PC-3 (cell line): Measurements from ENCODE around the gene PFDN4. TPM values are rescaled to one million over a fixed set of nuclear protein-coding genes. Genes with fewer than 3 reads are reported as not detected.

Source experiments
- ATAC-seq: fragments of 200-7000 bp; cut with Tn5 transposase; 2 replicates; pipeline ENCODE4 v1.9.1; 2020; ENCODE audit warnings: mild to moderate bottlenecking, moderate library complexity
- BruUV-seq: library from RNA; stranded (reverse); fragments of 400-500 nt; replicated peaks from 2 replicates; lab custom pipeline; 2021; lab: Mats Ljungman, UMichigan
- CTCF ChIA-PET: fragments of 300-600 bp; sonication (Branson Sonifier 250); formaldehyde crosslinking; loops from one replicate; lab custom pipeline; 2022; ENCODE audit warnings: antibody characterized with exemption; lab: Charles Lee
- POLR2A ChIA-PET: fragments of 300-600 bp; sonication (Branson Sonifier 250); formaldehyde crosslinking; loops from one replicate; lab custom pipeline; 2022; ENCODE audit warnings: antibody characterized with exemption; ENCODE audit not compliant: unreplicated experiment; lab: Charles Lee
- DNase-seq: peaks from one replicate; pipeline ENCODE4 v3.0.0-alpha.2; 2015
- H2AFZ ChIP-seq: fragments of 300-600 bp; sonication (generic); 2 replicates; pipeline ENCODE4 v1.6.0; 2016; ENCODE audit warnings: antibody characterized with exemption, low read length
- H3F3A ChIP-seq: fragments of 300-600 bp; sonication (generic); one replicate; pipeline ENCODE4 v1.6.0; 2017; ENCODE audit warnings: antibody characterized with exemption, low read length, control low read depth, mild to moderate bottlenecking; ENCODE audit not compliant: unreplicated experiment
- H3K27ac ChIP-seq: fragments of 300-600 bp; sonication (generic); 2 replicates; pipeline ENCODE4 v1.5.1; 2016; ENCODE audit warnings: mild to moderate bottlenecking, low read length
- H3K27me3 ChIP-seq: fragments of 300-600 bp; sonication (generic); 2 replicates; pipeline ENCODE4 v1.6.1; 2016; ENCODE audit warnings: low read length, mixed read lengths
- H3K36me3 ChIP-seq: fragments of 300-600 bp; sonication (generic); 2 replicates; pipeline ENCODE4 v1.6.1; 2016; ENCODE audit warnings: low read depth, mixed run types, low read length, mixed read lengths
- H3K4me1 ChIP-seq: fragments of 300-600 bp; sonication (generic); 2 replicates; pipeline ENCODE4 v1.5.1; 2016; ENCODE audit warnings: low read length; ENCODE audit not compliant: insufficient read depth
- H3K4me2 ChIP-seq: fragments of 300-600 bp; sonication (generic); 2 replicates; pipeline ENCODE4 v1.6.0; 2016; ENCODE audit warnings: low read length
- H3K4me3 ChIP-seq: fragments of 300-600 bp; sonication (generic); 2 replicates; pipeline ENCODE4 v1.5.1; 2016; ENCODE audit warnings: mild to moderate bottlenecking, low read length, mixed read lengths
- H3K79me2 ChIP-seq: fragments of 300-600 bp; sonication (generic); 2 replicates; pipeline ENCODE4 v1.6.1; 2017; ENCODE audit warnings: low read length, mixed read lengths
- H3K9ac ChIP-seq: fragments of 300-600 bp; sonication (generic); 2 replicates; pipeline ENCODE4 v1.6.0; 2016; ENCODE audit warnings: mild to moderate bottlenecking, low read length
- H3K9me2 ChIP-seq: fragments of 300-600 bp; sonication (generic); replicated peaks from 2 replicates; pipeline ENCODE4 v1.6.1; 2016; ENCODE audit warnings: mixed run types, low read length, mixed read lengths
- H3K9me3 ChIP-seq: fragments of 300-600 bp; sonication (generic); 2 replicates; pipeline ENCODE4 v1.6.1; 2016; ENCODE audit warnings: low read length, mixed read lengths
- H4K20me1 ChIP-seq: fragments of 300-600 bp; sonication (generic); 2 replicates; pipeline ENCODE4 v1.6.1; 2016; ENCODE audit warnings: low read length, mixed read lengths
- EZH2 ChIP-seq: fragments of 300-600 bp; sonication (generic); IDR thresholded peaks from one replicate; pipeline ENCODE4 v1.6.1; 2017; ENCODE audit warnings: antibody characterized with exemption, mild to moderate bottlenecking, low read length; ENCODE audit not compliant: unreplicated experiment
- EZH2phosphoT487 ChIP-seq: fragments of 300-600 bp; sonication (generic); IDR thresholded peaks from 2 replicates; pipeline ENCODE4 v1.6.1; 2018; ENCODE audit warnings: mild to moderate bottlenecking, antibody characterized with exemption, low read length, borderline replicate concordance
- intact Hi-C: fragments of 100-400 bp; cut with micrococcal nuclease; formaldehyde crosslinking; loops from 2 replicates; pipeline ENCODE4 v1.9.0; 2023
- total RNA-seq: library from RNA; depleted of rRNA; stranded (reverse); fragments of >200 nt; gene quantifications from 2 replicates; pipeline ENCODE4 v1.2.3, GENCODE V29; 2014
- TF ChIP-seq, protein P1 (sequence below): fragments of 300-600 bp; sonication (generic); conservative IDR thresholded peaks from 2 replicates; pipeline ENCODE4 v1.5.1; 2017; ENCODE audit warnings: antibody characterized with exemption, low read depth, mild to moderate bottlenecking, low read length

The PFDN4 gene
- total RNA-seq, 1 experiment from 2014 or later: 122 TPM

DNA sequence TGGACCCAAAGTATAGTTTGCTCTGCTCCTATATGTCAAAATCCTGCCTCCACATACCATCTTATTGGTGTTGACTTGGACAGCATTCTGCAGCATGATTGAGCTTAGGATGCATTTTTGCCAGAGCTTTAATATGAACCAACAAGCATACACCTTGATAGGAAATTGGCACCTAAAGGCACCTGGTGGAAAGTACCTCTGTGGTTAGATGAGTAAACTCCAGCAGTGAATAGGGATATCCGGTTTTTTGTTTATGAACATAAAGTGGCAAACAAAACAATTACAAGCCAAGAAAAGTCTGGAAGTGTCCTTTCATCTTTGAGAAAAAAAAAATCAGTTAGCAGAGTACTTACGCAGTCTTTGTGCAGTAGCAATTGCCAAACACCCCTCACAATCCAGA, 27.9 kb upstream of the PFDN4 start:
- DNase-seq (peak; percentile 35), ATAC-seq (no peak)
- no peak overlapping the region for H3K27ac ChIP-seq
- no peaks in the 10 kb centered on the region for H3K79me2 ChIP-seq
- no peaks in the 10 kb centered on the region for H4K20me1 ChIP-seq
- no peaks in the 10 kb centered on the region for H3K36me3 ChIP-seq
- ChIA-PET CTCF (no interaction called here), POLR2A (no interaction called here)
- peaks cover 13% of the 10 kb centered on the region for H3K4me1 ChIP-seq
- H3K27me3 ChIP-seq: peaks cover 11% of the 10 kb centered on the region; the same call in 1 of the 2 replicates
- no peaks in the 10 kb centered on the region for H3K9me2 ChIP-seq
- no peak overlapping the region for H3K4me2 ChIP-seq
- no peaks in the 10 kb centered on the region for H3K9me3 ChIP-seq
- no peaks in the 10 kb centered on the region for H3F3A ChIP-seq
- TF ChIP-seq EZH2phosphoT487: no peak
- TF ChIP-seq, protein P1, sequence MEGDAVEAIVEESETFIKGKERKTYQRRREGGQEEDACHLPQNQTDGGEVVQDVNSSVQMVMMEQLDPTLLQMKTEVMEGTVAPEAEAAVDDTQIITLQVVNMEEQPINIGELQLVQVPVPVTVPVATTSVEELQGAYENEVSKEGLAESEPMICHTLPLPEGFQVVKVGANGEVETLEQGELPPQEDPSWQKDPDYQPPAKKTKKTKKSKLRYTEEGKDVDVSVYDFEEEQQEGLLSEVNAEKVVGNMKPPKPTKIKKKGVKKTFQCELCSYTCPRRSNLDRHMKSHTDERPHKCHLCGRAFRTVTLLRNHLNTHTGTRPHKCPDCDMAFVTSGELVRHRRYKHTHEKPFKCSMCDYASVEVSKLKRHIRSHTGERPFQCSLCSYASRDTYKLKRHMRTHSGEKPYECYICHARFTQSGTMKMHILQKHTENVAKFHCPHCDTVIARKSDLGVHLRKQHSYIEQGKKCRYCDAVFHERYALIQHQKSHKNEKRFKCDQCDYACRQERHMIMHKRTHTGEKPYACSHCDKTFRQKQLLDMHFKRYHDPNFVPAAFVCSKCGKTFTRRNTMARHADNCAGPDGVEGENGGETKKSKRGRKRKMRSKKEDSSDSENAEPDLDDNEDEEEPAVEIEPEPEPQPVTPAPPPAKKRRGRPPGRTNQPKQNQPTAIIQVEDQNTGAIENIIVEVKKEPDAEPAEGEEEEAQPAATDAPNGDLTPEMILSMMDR: no peak
- no peak for TF ChIP-seq EZH2
- no peak overlapping the region for H3K4me3 ChIP-seq
- H3K9ac ChIP-seq: no peak overlapping the region
- intact Hi-C loops: no loop called here
- H2AFZ ChIP-seq: no peak overlapping the region
- BruUV-seq: no TSS peak

DNA sequence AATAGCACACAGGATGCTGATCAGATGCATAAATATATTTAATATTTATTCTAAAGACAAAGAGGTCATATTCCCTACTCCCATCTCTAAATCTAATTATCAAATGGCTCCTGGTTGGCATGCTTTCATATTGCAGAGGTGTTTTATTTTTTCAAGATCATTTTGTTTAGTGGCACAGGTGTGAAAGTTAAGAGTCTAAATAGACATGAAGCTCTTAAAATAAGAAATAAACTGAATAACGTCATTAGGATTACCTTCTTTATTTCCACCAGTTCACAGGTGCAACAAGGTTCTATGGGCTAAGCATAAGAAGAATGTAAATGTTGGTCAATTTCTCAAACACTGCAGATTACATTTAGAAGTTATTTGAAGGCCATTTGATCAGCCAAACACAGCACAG, 27.0 kb upstream of the PFDN4 start:
- Histone ChIP-seq H3K27me3 (peaks cover 11% of the 10 kb centered on the region; the same call in 1 of the 2 replicates), H3K9ac (no peak overlapping the region), H2AFZ (no peak overlapping the region), H3K4me3 (no peak overlapping the region), H3K4me2 (no peak overlapping the region), H3K4me1 (peaks cover 13% of the 10 kb centered on the region), H3K79me2 (no peaks in the 10 kb centered on the region), H4K20me1 (no peaks in the 10 kb centered on the region), H3K9me2 (no peaks in the 10 kb centered on the region), H3F3A (no peaks in the 10 kb centered on the region), H3K36me3 (no peaks in the 10 kb centered on the region), H3K9me3 (no peaks in the 10 kb centered on the region), H3K27ac (no peak overlapping the region)
- DNase-seq (no peak), ATAC-seq (no peak)
- ChIA-PET CTCF (no interaction called here), POLR2A (interaction anchor here (0.6 kb wide), 1 partner anchor 584 kb away, joined by 3 read pairs; no protein-coding TSS in a partner anchor)
- TF ChIP-seq, protein P1: no peak
- TF ChIP-seq EZH2 (no peak), EZH2phosphoT487 (no peak)
- no TSS peak for BruUV-seq
- intact Hi-C loops: no loop called here

DNA sequence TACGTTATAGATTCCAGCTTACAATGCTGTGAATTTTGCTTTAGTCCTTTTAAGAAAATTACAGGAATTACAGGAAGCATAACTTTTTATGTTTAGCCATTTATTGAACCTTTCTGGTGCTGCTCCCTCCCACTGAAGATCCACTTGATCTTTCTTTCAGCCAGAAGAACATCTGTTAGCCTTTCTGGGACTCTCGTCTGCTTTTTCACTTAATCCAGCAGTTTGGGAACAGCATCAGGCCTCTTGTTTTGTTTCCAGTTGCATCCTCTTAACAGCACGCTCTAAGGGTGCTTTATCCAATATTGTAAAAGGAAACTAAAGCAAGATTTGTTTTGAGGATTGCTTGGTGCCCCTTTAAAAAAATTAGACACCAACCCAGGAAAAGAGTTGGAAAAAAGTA, 23.8 kb upstream of the PFDN4 start:
- ATAC-seq: no peak
- Histone ChIP-seq H3K9me2 (no peaks in the 10 kb centered on the region), H3K27me3 (peaks cover 11% of the 10 kb centered on the region; the same call in 1 of the 2 replicates), H4K20me1 (no peaks in the 10 kb centered on the region), H3K79me2 (no peaks in the 10 kb centered on the region), H3K4me2 (no peak overlapping the region), H2AFZ (no peak overlapping the region), H3K9me3 (no peaks in the 10 kb centered on the region), H3K9ac (no peak overlapping the region), H3K4me3 (no peak overlapping the region), H3K4me1 (peaks cover 4% of the 10 kb centered on the region; the same call in 1 of the 2 replicates), H3F3A (no peaks in the 10 kb centered on the region), H3K36me3 (no peaks in the 10 kb centered on the region), H3K27ac (no peak overlapping the region)
- TF ChIP-seq EZH2: no peak
- TF ChIP-seq EZH2phosphoT487: no peak
- TF ChIP-seq, protein P1: no peak
- intact Hi-C loops: no loop called here
- no peak for DNase-seq
- BruUV-seq: no TSS peak
- POLR2A ChIA-PET: no interaction called here
- CTCF ChIA-PET: no interaction called here
